SK-N-MC (cell line): ENCODE data around the gene SPATA6.
"Not testable (repeated sequence)": the region's sequence is repeated elsewhere in the genome, so short reads cannot be mapped to it uniquely, and the experiment has no call there.

ENCODE experiments used
- DNase-seq: peaks from one replicate; pipeline ENCODE4 v3.0.0-alpha.2; 2011; ENCODE audit warnings: low read depth, low spot score
- H3K27ac ChIP-seq: fragments of 200-600 bp; sonication (generic); 2 replicates; pipeline ENCODE4 v1.5.1; 2016; ENCODE audit warnings: mixed run types
- H3K36me3 ChIP-seq: fragments of 200-600 bp; sonication (generic); 2 replicates; pipeline ENCODE4 v1.6.1; 2017; ENCODE audit warnings: antibody characterized with exemption, low read length, mixed read lengths; ENCODE audit not compliant: insufficient read depth
- H3K4me3 ChIP-seq: fragments of 200-600 bp; sonication (generic); 2 replicates; pipeline ENCODE4 v1.5.1; 2016
- H3K9ac ChIP-seq: fragments of 200-600 bp; sonication (generic); 2 replicates; pipeline ENCODE4 v1.8.0; 2017; ENCODE audit warnings: mixed run types, mixed read lengths; ENCODE audit not compliant: insufficient read length
- H3K9me3 ChIP-seq: fragments of 200-600 bp; sonication (generic); 2 replicates; pipeline ENCODE4 v1.6.1; 2017; ENCODE audit warnings: low read depth, mild to moderate bottlenecking, antibody characterized with exemption, low read length, moderate library complexity, mixed read lengths
- EZH2 ChIP-seq: fragments of 200-600 bp; sonication (generic); IDR thresholded peaks from one replicate; pipeline ENCODE4 v1.6.1; 2017; ENCODE audit warnings: antibody characterized with exemption
- FOXP2 ChIP-seq: optimal IDR thresholded peaks from 2 replicates; pipeline ENCODE3; 2011; ENCODE audit warnings: mild to moderate bottlenecking, moderate library complexity; ENCODE audit not compliant: insufficient read depth; ENCODE audit errors: extremely low read length, control extremely low read depth
- POLR2AphosphoS5 ChIP-seq: IDR thresholded peaks from 2 replicates; pipeline ENCODE4 v1.6.1; 2012; ENCODE audit warnings: mild to moderate bottlenecking, low read depth, low read length, borderline replicate concordance

SPATA6 gene

GRCh38 chr1:48344373-48344772, 127.6 kb downstream of the SPATA6 start:
- H3K9me3 ChIP-seq, result no peaks in the 10 kb centered on the region
- H3K4me3 ChIP-seq, result no peak overlapping the region
- no peak for DNase-seq
- H3K9ac ChIP-seq, result no peak overlapping the region
- no peak overlapping the region for H3K27ac ChIP-seq
- no peaks in the 10 kb centered on the region for H3K36me3 ChIP-seq
- no peak for TF ChIP-seq EZH2
- TF ChIP-seq POLR2AphosphoS5, result no peak
- TF ChIP-seq FOXP2, result no peak

GRCh38 chr1:48341221-48341620, 130.8 kb downstream of the SPATA6 start:
- DNase-seq, result no peak
- H3K9ac ChIP-seq, result no peak overlapping the region
- TF ChIP-seq FOXP2, result no peak
- TF ChIP-seq EZH2, result no peak
- H3K27ac ChIP-seq, result no peak overlapping the region
- no peak overlapping the region for H3K4me3 ChIP-seq
- no peaks in the 10 kb centered on the region for H3K9me3 ChIP-seq
- H3K36me3 ChIP-seq, result no peaks in the 10 kb centered on the region

- H3K27ac ChIP-seq, result no peak overlapping the region
- no peak overlapping the region for H3K4me3 ChIP-seq
- DNase-seq, result no peak
- no peak overlapping the region for H3K9ac ChIP-seq
- H3K36me3 ChIP-seq, result no peaks in the 10 kb centered on the region
- TF ChIP-seq EZH2 (no peak), FOXP2 (no peak), POLR2AphosphoS5 (no peak)
- H3K9me3 ChIP-seq, result no peaks in the 10 kb centered on the region
Observed at GRCh38 chr1:48338257-48338656, 133.7 kb downstream of the SPATA6 start.

GRCh38 chr1:48333316-48333715, 138.7 kb downstream of the SPATA6 start:
- no peak overlapping the region for H3K4me3 ChIP-seq
- TF ChIP-seq POLR2AphosphoS5 (no peak), EZH2 (no peak), FOXP2 (no peak)
- H3K9me3 ChIP-seq, result no peaks in the 10 kb centered on the region
- no peak for DNase-seq
- H3K9ac ChIP-seq, result no peak overlapping the region
- H3K36me3 ChIP-seq, result no peaks in the 10 kb centered on the region
- H3K27ac ChIP-seq, result no peak overlapping the region

- Histone ChIP-seq H3K27ac (no peak overlapping the region), H3K36me3 (no peaks in the 10 kb centered on the region), H3K4me3 (no peak overlapping the region), H3K9me3 (no peaks in the 10 kb centered on the region), H3K9ac (no peak overlapping the region)
- TF ChIP-seq POLR2AphosphoS5, result no peak
- TF ChIP-seq EZH2, result no peak
- no peak for TF ChIP-seq FOXP2
- DNase-seq, result no peak
Observed at GRCh38 chr1:48332115-48332514, 139.9 kb downstream of the SPATA6 start.

GRCh38 chr1:48329905-48330304, 142.1 kb downstream of the SPATA6 start:
- Histone ChIP-seq H3K9me3 (0 out of 2 replicates have a peak, but pooled peaks cover 6% of the 10 kb centered on the region), H3K9ac (no peak overlapping the region), H3K27ac (no peak overlapping the region), H3K36me3 (no peaks in the 10 kb centered on the region), H3K4me3 (no peak overlapping the region)
- TF ChIP-seq POLR2AphosphoS5 (no peak), EZH2 (no peak), FOXP2 (no peak)
- DNase-seq, result no peak

GRCh38 chr1:48329486-48329885, 142.5 kb downstream of the SPATA6 start:
- no peaks in the 10 kb centered on the region for H3K36me3 ChIP-seq
- TF ChIP-seq POLR2AphosphoS5 (no peak), EZH2 (no peak), FOXP2 (no peak)
- H3K9ac ChIP-seq, result no peak overlapping the region
- 0 out of 2 replicates have a peak, but pooled peaks cover 6% of the 10 kb centered on the region for H3K9me3 ChIP-seq
- H3K4me3 ChIP-seq, result no peak overlapping the region
- DNase-seq, result no peak
- no peak overlapping the region for H3K27ac ChIP-seq

GRCh38 chr1:48311829-48312228, 160.2 kb downstream of the SPATA6 start:
- not testable (repeated sequence) for H3K27ac ChIP-seq, H3K4me3 ChIP-seq, H3K9ac ChIP-seq, H3K9me3 ChIP-seq, DNase-seq, H3K36me3 ChIP-seq

- TF ChIP-seq EZH2 (no peak), POLR2AphosphoS5 (no peak), FOXP2 (no peak)
- Histone ChIP-seq H3K9me3 (no peaks in the 10 kb centered on the region), H3K27ac (no peak overlapping the region), H3K4me3 (no peak overlapping the region), H3K9ac (no peak overlapping the region), H3K36me3 (no peaks in the 10 kb centered on the region)
- no peak for DNase-seq
Observed at GRCh38 chr1:48309564-48310082, 162.4 kb downstream of the SPATA6 start.
